ENCODE measurements around the gene MCM7.

Gene MCM7

DNA sequence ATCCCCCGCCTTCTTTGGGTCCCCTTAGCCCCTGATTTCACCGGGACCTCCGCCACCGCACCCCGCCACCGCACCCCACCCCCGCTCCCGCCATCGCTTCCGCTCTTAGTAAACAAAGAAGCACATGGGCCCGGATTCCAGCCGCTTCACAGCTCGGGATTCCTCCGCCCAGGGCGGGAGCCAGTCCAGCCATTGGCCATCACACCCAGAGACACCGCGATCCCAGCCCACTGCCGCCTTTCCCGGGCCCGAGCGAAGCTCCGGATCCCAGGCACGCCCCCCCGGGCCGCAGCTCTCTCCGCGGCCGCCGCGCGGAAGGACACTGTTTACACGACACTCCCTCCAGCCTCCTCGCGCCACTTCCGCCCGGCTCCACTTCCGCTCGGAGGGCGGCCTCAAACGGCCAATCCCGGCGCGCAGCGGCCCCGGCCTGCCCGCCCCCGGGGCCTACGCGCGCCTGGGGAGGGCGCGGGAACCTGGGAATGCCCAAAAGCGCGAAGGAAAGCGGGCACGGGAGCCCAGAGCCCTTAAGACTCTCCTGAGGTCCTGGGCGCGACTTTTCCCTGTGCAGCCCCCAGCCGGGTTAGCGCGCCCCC lies 679 bp downstream of the MCM7 start:
- DNase-seq (ENCODE audit: extremely low read depth, low read depth) = peak; percentile 99
- TF ChIP-seq, protein P1, sequence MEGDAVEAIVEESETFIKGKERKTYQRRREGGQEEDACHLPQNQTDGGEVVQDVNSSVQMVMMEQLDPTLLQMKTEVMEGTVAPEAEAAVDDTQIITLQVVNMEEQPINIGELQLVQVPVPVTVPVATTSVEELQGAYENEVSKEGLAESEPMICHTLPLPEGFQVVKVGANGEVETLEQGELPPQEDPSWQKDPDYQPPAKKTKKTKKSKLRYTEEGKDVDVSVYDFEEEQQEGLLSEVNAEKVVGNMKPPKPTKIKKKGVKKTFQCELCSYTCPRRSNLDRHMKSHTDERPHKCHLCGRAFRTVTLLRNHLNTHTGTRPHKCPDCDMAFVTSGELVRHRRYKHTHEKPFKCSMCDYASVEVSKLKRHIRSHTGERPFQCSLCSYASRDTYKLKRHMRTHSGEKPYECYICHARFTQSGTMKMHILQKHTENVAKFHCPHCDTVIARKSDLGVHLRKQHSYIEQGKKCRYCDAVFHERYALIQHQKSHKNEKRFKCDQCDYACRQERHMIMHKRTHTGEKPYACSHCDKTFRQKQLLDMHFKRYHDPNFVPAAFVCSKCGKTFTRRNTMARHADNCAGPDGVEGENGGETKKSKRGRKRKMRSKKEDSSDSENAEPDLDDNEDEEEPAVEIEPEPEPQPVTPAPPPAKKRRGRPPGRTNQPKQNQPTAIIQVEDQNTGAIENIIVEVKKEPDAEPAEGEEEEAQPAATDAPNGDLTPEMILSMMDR (IDR thresholded peaks at IDR 0.05; ENCODE audit: low read depth, low read length) = no peak

DNA sequence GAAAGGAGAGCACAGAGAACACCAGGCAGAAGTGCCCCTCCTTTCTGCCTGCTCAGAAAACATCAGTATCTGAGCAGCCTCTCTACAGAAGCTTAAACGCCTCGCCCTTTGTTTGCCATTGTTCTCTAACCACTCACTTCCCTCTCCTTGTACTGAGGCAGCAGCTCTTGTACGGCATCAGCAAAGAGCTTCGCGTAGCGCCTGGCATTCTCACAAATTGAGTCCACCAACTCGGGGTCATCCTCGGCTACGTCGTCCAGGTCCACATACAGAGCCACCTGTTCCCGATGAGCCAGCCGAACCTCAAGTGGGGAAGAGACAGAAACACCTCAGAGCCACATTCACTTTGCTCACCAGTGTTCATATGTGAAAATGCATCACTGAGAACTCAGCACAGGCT lies 1.7 kb downstream of the MCM7 start:
- DNase-seq (ENCODE audit: extremely low read depth, low read depth) = no peak
- TF ChIP-seq, protein P1 (IDR thresholded peaks at IDR 0.05; ENCODE audit: low read depth, low read length) = no peak

DNA sequence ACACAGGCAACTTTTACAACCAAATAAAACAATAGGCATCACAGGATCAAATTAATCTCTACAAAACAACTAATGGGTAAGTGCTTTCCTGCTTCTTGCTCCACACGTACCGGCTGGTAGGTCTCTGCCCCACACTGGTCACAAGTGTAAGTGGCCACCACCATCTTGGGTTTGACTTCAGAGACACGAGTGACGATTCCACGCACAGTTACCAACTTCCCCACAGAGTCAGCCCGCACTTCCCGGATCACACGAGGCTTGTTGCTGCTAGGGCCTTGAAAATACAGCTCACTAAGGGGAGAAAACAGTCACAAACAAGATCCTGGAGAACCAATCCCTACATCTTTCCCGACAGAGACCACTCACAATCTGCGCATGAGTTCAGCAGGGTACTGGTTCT lies 2.3 kb downstream of the MCM7 start:
- TF ChIP-seq, protein P1 (IDR thresholded peaks at IDR 0.05; ENCODE audit: low read depth, low read length) = no peak
- DNase-seq (ENCODE audit: extremely low read depth, low read depth) = no peak

DNA sequence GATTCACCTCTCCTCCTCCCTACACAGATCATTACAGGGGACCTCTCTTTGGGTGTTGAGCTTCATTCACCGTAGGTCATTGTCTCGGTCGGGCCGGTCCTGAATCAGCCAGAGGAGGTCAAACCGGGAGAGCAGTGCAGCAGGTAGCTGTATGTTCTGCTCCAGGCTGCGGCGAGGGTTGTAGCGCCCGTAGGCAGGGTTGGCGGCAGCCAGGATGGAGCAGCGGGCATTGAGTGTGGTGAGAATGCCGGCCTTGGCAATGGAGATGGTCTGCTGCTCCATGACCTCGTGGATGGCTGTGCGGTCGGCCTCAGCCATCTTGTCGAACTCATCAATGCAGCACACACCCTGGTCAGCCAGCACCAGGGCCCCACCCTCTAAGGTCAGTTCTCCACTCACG lies 5.5 kb downstream of the MCM7 start:
- no peak for DNase-seq (ENCODE audit: extremely low read depth, low read depth)

DNA sequence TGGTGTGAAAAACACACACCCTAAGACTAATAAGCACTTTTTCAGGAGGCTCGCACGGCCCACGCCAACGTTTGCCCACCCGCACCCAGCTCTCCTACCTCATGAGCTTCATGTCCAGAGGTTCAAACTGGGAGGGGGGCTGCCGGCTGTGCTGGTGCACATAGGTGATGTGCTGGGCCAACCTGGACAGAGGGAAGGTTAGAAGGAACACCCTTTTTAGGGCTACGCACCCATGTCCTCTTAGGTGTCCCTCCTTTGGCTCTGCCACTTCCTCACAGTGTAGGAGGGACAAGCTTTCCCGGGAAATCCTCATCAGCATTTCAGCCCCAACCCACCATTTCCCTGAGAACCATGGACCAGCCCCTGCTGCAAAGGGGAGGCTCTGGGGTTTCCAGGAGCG lies 5.9 kb downstream of the MCM7 start:
- TF ChIP-seq, protein P1 (IDR thresholded peaks at IDR 0.05; ENCODE audit: low read depth, low read length) = no peak
- no peak for DNase-seq (ENCODE audit: extremely low read depth, low read depth)

More for the DNA sequence above, 5.5 kb downstream of the MCM7 start:
- TF ChIP-seq, protein P1 (IDR thresholded peaks at IDR 0.05; ENCODE audit: low read depth, low read length) = no peak

DNA sequence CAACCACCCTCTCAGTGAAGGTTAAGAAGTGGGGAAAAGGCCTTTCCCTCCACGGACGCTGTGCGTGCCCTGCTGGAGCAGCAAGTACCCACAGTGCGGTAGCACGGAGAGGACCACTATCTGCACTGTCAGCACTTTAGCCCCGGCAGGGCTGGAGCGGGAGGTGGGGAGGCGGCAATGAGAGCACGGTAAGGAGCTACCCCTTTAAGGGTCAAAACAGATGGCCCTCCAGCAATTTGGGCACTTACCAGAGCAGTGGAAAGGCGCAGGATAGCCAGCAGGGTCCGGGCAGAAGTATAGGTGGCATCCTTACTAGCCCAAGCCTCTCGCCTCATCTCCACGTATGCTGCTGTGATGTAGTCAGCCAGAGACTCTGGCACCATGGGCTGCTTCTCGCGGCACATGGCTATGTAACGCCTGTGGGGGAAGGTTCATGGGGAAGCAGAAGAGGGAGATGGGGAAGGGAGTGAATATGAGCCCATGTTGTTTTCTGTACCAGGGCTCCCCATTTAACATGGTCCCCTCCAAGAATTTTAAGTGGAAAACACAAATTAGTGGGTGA lies 7.2 kb downstream of the MCM7 start:
- TF ChIP-seq, protein P1 (IDR thresholded peaks at IDR 0.05; ENCODE audit: low read depth, low read length) = no peak
- DNase-seq (ENCODE audit: extremely low read depth, low read depth) = no peak

DNA sequence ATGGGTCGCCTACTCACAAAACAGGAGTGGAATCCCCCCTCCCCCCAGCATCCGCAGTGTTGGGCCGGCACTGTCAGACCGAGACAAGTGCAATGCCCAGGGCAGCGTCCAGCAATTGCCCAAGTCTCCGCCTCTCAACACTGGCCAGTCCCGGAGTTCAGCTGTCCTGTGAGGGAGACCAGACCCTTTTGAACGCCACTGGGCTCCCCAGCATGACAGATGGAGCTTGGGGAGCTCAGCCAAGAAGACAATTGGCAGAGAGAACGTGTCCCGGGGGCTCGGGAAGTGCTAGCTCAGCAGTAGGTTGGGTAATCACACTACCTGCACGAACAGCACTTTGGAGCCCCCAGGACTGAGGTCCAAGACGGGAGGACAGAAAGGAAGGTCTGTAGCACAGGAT lies 7.7 kb downstream of the MCM7 start:
- TF ChIP-seq, protein P1 (IDR thresholded peaks at IDR 0.05; ENCODE audit: low read depth, low read length) = no peak
- DNase-seq (ENCODE audit: extremely low read depth, low read depth) = no peak
